ENCODE data around the gene MB21D2.
A peak's percentile ranks its signal among the peaks of the same experiment; 100 is the strongest.

MB21D2 gene

GRCh38 chr3:192928016-192928415 is 10.4 kb upstream of the MB21D2 start:
- in situ Hi-C loops (cut with HindIII; ENCODE audit: low sequenced_read_pairs), result no loop called here
- DNase-seq (ENCODE audit: low read depth), result no peak
- H3K4me3 ChIP-seq (ENCODE audit: low read depth, low read length), result no peak overlapping the region
- no peak for TF ChIP-seq CTCF (IDR thresholded peaks at IDR 0.05; ENCODE audit: low read depth, low read length, missing control alignments)

GRCh38 chr3:192927016-192927415 is 9.4 kb upstream of the MB21D2 start:
- H3K4me3 ChIP-seq (ENCODE audit: low read depth, low read length), result no peak overlapping the region
- in situ Hi-C loops (cut with HindIII; ENCODE audit: low sequenced_read_pairs), result no loop called here
- DNase-seq (ENCODE audit: low read depth), result no peak
- TF ChIP-seq CTCF (IDR thresholded peaks at IDR 0.05; ENCODE audit: low read depth, low read length, missing control alignments), result no peak

- no peak overlapping the region for H3K4me3 ChIP-seq (ENCODE audit: low read depth, low read length)
- in situ Hi-C loops (cut with HindIII; ENCODE audit: low sequenced_read_pairs), result no loop called here
- TF ChIP-seq CTCF (IDR thresholded peaks at IDR 0.05; ENCODE audit: low read depth, low read length, missing control alignments), result no peak
- DNase-seq (ENCODE audit: low read depth), result no peak
Measured at GRCh38 chr3:192923731-192924130, 6.1 kb upstream of the MB21D2 start.

GRCh38 chr3:192921793-192922192 is 4.1 kb upstream of the MB21D2 start:
- TF ChIP-seq CTCF (IDR thresholded peaks at IDR 0.05; ENCODE audit: low read depth, low read length, missing control alignments), result no peak
- H3K4me3 ChIP-seq (ENCODE audit: low read depth, low read length), result no peak overlapping the region
- no peak for DNase-seq (ENCODE audit: low read depth)
- in situ Hi-C loops (cut with HindIII; ENCODE audit: low sequenced_read_pairs), result no loop called here

GRCh38 chr3:192920411-192920810 is 2.8 kb upstream of the MB21D2 start:
- H3K4me3 ChIP-seq (ENCODE audit: low read depth, low read length), result no peak overlapping the region
- in situ Hi-C loops (cut with HindIII; ENCODE audit: low sequenced_read_pairs), result no loop called here
- no peak for TF ChIP-seq CTCF (IDR thresholded peaks at IDR 0.05; ENCODE audit: low read depth, low read length, missing control alignments)
- no peak for DNase-seq (ENCODE audit: low read depth)

- no peak for TF ChIP-seq CTCF (IDR thresholded peaks at IDR 0.05; ENCODE audit: low read depth, low read length, missing control alignments)
- H3K4me3 ChIP-seq (ENCODE audit: low read depth, low read length), result no peak overlapping the region
- no peak for DNase-seq (ENCODE audit: low read depth)
- in situ Hi-C loops (cut with HindIII; ENCODE audit: low sequenced_read_pairs), result loop anchor here (5.0 kb wide), 1 partner anchor 93 kb away; no protein-coding TSS in a partner anchor
Measured at GRCh38 chr3:192919901-192920300, 2.2 kb upstream of the MB21D2 start.

- TF ChIP-seq CTCF (IDR thresholded peaks at IDR 0.05; ENCODE audit: low read depth, low read length, missing control alignments), result no peak
- in situ Hi-C loops (cut with HindIII; ENCODE audit: low sequenced_read_pairs), result loop anchor here (5.0 kb wide), 1 partner anchor 91 kb away; no protein-coding TSS in a partner anchor
- H3K4me3 ChIP-seq (ENCODE audit: low read depth, low read length), result peak overlapping the region; percentile 97
- no peak for DNase-seq (ENCODE audit: low read depth)
Measured at GRCh38 chr3:192918275-192918588, 576 bp upstream of the MB21D2 start.

Data from astrocyte of the cerebellum (primary cell).